PC-9 (cell line): ENCODE measurements around the gene COX11. TPM values are rescaled to one million over a fixed set of nuclear protein-coding genes. Genes with fewer than 3 reads are reported as not detected.

ENCODE experiments used
- BruUV-seq: library from RNA; stranded (reverse); fragments of 400-500 nt; replicated peaks from 2 replicates; lab custom pipeline; 2021; lab: Mats Ljungman, UMichigan
- CTCF ChIA-PET: fragments of 300-600 bp; sonication (Branson Sonifier 250); formaldehyde crosslinking; loops from one replicate; lab custom pipeline; 2022; ENCODE audit warnings: antibody characterized with exemption; lab: Charles Lee
- POLR2A ChIA-PET: fragments of 300-600 bp; sonication (Branson Sonifier 250); formaldehyde crosslinking; loops from one replicate; lab custom pipeline; 2022; ENCODE audit warnings: antibody characterized with exemption; ENCODE audit not compliant: unreplicated experiment; lab: Charles Lee
- DNase-seq, 2 experiments: peaks; one replicate each; pipeline versions ENCODE4 v3.0.0 to v3.0.0-alpha.2; 2015 to 2022; ENCODE audit warnings: mixed read lengths in 1 of 2
- H2AFZ ChIP-seq: fragments of 200-600 bp; sonication (generic); 2 replicates; pipeline ENCODE4 v1.8.1; 2017; ENCODE audit warnings: antibody characterized with exemption
- H3F3A ChIP-seq: fragments of 200-600 bp; sonication (generic); 2 replicates; pipeline ENCODE4 v1.8.1; 2017; ENCODE audit warnings: antibody characterized with exemption, mild to moderate bottlenecking, low read depth; ENCODE audit not compliant: insufficient read depth
- H3K27ac ChIP-seq: fragments of 200-600 bp; sonication (generic); 2 replicates; pipeline ENCODE4 v1.6.1; 2016; ENCODE audit warnings: mixed run types
- H3K27me3 ChIP-seq: fragments of 200-600 bp; sonication (generic); 2 replicates; pipeline ENCODE4 v1.6.1; 2016; ENCODE audit warnings: low read depth, mixed run types; ENCODE audit not compliant: insufficient read depth
- H3K36me3 ChIP-seq: fragments of 200-600 bp; sonication (generic); 2 replicates; pipeline ENCODE4 v1.6.1; 2016; ENCODE audit warnings: low read depth, mixed run types
- H3K4me1 ChIP-seq: fragments of 200-600 bp; sonication (generic); replicated peaks from 2 replicates; pipeline ENCODE4 v1.6.1; 2016; ENCODE audit warnings: mixed run types; ENCODE audit not compliant: insufficient read depth
- H3K4me2 ChIP-seq: fragments of 200-600 bp; sonication (generic); 2 replicates; pipeline ENCODE4 v1.6.1; 2017; ENCODE audit warnings: mixed run types
- H3K4me3 ChIP-seq: fragments of 200-600 bp; sonication (generic); 2 replicates; pipeline ENCODE4 v1.6.1; 2016; ENCODE audit warnings: mixed run types
- H3K79me2 ChIP-seq: fragments of 200-600 bp; sonication (generic); 2 replicates; pipeline ENCODE4 v1.6.1; 2017; ENCODE audit warnings: low read depth, mixed run types
- H3K9me2 ChIP-seq: fragments of 200-600 bp; sonication (generic); 2 replicates; pipeline ENCODE4 v1.8.1; 2017; ENCODE audit warnings: mild to moderate bottlenecking; ENCODE audit not compliant: insufficient read depth
- H3K9me3 ChIP-seq: fragments of 200-600 bp; sonication (generic); 2 replicates; pipeline ENCODE4 v1.8.1; 2016; ENCODE audit warnings: low read depth; ENCODE audit not compliant: insufficient read depth
- H4K20me1 ChIP-seq: fragments of 200-600 bp; sonication (generic); 2 replicates; pipeline ENCODE4 v1.8.1; 2017; ENCODE audit not compliant: insufficient read depth
- CTCF ChIP-seq: fragments of 200-600 bp; sonication (generic); conservative IDR thresholded peaks from 2 replicates; pipeline ENCODE4 v1.6.1; 2017; ENCODE audit warnings: mixed run types, antibody characterized with exemption, mild to moderate bottlenecking, moderate library complexity
- EZH2 ChIP-seq: fragments of 200-600 bp; sonication (generic); IDR thresholded peaks from 2 replicates; pipeline ENCODE4 v1.8.0; 2017; ENCODE audit warnings: antibody characterized with exemption, low read depth
- intact Hi-C: fragments of 100-400 bp; cut with micrococcal nuclease; formaldehyde crosslinking; loops from one replicate; pipeline ENCODE4 v1.10.0; 2022; ENCODE audit not compliant: unreplicated experiment
- total RNA-seq: library from RNA; stranded (reverse); gene quantifications from 2 replicates; pipeline ENCODE4 v1.2.3, GENCODE V29; 2021

Gene COX11
- total RNA-seq, 1 experiment from 2014 or later = 58.2 TPM

GRCh38 chr17:54933921-54934320 lies 34.5 kb downstream of the COX11 start:
- TF ChIP-seq EZH2 = no peak
- Histone ChIP-seq H3K9me3 (no peaks in the 10 kb centered on the region), H3K27ac (no peak overlapping the region), H3K4me3 (no peak overlapping the region), H2AFZ (no peak overlapping the region), H4K20me1 (no peaks in the 10 kb centered on the region; the same call in 1 of the 2 replicates), H3K27me3 (no peaks in the 10 kb centered on the region), H3K9me2 (no peaks in the 10 kb centered on the region), H3K4me1 (peaks cover 22% of the 10 kb centered on the region), H3F3A (peaks cover 21% of the 10 kb centered on the region; the same call in 1 of the 2 replicates), H3K79me2 (no peaks in the 10 kb centered on the region), H3K36me3 (peaks cover 45% of the 10 kb centered on the region), H3K4me2 (no peak overlapping the region)
- intact Hi-C loops = no loop called here
- no TSS peak for BruUV-seq
- ChIA-PET POLR2A (no interaction called here), CTCF (no interaction called here)
- no peak for DNase-seq

- BruUV-seq = no TSS peak
- H3K9me3 ChIP-seq = no peaks in the 10 kb centered on the region
- no peak overlapping the region for H3K27ac ChIP-seq
- no peak for DNase-seq
- H3K4me1 ChIP-seq = peaks cover 18% of the 10 kb centered on the region
- peaks cover 17% of the 10 kb centered on the region; the same call in 1 of the 2 replicates for H3F3A ChIP-seq
- H4K20me1 ChIP-seq = no peaks in the 10 kb centered on the region; the same call in 1 of the 2 replicates
- H2AFZ ChIP-seq = no peak overlapping the region
- no peak overlapping the region for H3K4me3 ChIP-seq
- intact Hi-C loops = no loop called here
- H3K9me2 ChIP-seq = no peaks in the 10 kb centered on the region
- H3K4me2 ChIP-seq = no peak overlapping the region
- TF ChIP-seq CTCF = no peak
- TF ChIP-seq EZH2 = no peak
- peaks cover 46% of the 10 kb centered on the region for H3K36me3 ChIP-seq
- ChIA-PET CTCF (interaction anchor here (0.6 kb wide), 1 partner anchor 306 kb away, joined by 3 read pairs; no protein-coding TSS in a partner anchor), POLR2A (no interaction called here)
- no peaks in the 10 kb centered on the region for H3K79me2 ChIP-seq
- H3K27me3 ChIP-seq = no peaks in the 10 kb centered on the region
Observed at GRCh38 chr17:54932711-54933110, 35.7 kb downstream of the COX11 start.

GRCh38 chr17:54927525-54927924 lies 40.9 kb downstream of the COX11 start:
- Histone ChIP-seq H2AFZ (no peak overlapping the region), H3K36me3 (peaks cover 41% of the 10 kb centered on the region), H3K27ac (no peak overlapping the region), H3F3A (no peaks in the 10 kb centered on the region), H3K79me2 (no peaks in the 10 kb centered on the region), H3K4me3 (no peak overlapping the region), H3K4me2 (no peak overlapping the region), H4K20me1 (no peaks in the 10 kb centered on the region; the same call in 1 of the 2 replicates), H3K27me3 (no peaks in the 10 kb centered on the region), H3K4me1 (no peaks in the 10 kb centered on the region), H3K9me2 (no peaks in the 10 kb centered on the region), H3K9me3 (no peaks in the 10 kb centered on the region)
- no TSS peak for BruUV-seq
- no peak for TF ChIP-seq CTCF
- TF ChIP-seq EZH2 = no peak
- intact Hi-C loops = no loop called here
- POLR2A ChIA-PET = no interaction called here
- CTCF ChIA-PET = no interaction called here
- DNase-seq = no peak

GRCh38 chr17:54924405-54924804 lies 44.0 kb downstream of the COX11 start:
- H4K20me1 ChIP-seq = no peaks in the 10 kb centered on the region
- TF ChIP-seq CTCF (no peak), EZH2 (no peak)
- H3K36me3 ChIP-seq = peaks cover 49% of the 10 kb centered on the region
- no peaks in the 10 kb centered on the region for H3F3A ChIP-seq
- H3K79me2 ChIP-seq = no peaks in the 10 kb centered on the region
- no peak for DNase-seq
- ChIA-PET POLR2A (no interaction called here), CTCF (no interaction called here)
- no peak overlapping the region for H3K4me2 ChIP-seq
- H3K9me3 ChIP-seq = no peaks in the 10 kb centered on the region
- BruUV-seq = no TSS peak
- no peaks in the 10 kb centered on the region for H3K9me2 ChIP-seq
- intact Hi-C loops = no loop called here
- no peaks in the 10 kb centered on the region for H3K27me3 ChIP-seq
- no peak overlapping the region for H2AFZ ChIP-seq
- H3K4me1 ChIP-seq = no peaks in the 10 kb centered on the region
- no peak overlapping the region for H3K27ac ChIP-seq
- no peak overlapping the region for H3K4me3 ChIP-seq
